Body of pancreas (tissue), 4 donors: ENCODE results near the gene TCP11L2.

Experiments used
- POLR2A ChIP-seq, 3 donors: fragments of 450-650 bp; IDR thresholded peaks; one replicate each; pipeline ENCODE4 v1.6.1; 2016; ENCODE audit warnings: antibody characterized with exemption in 3 of 3, mild to moderate bottlenecking in 2 of 3
- TF ChIP-seq, protein P1 (sequence below), 7 experiments: fragments of 450-650 bp in 4 of 7; fragments of 200-600 bp in 3 of 7; sonication (generic) in 3 of 7; IDR thresholded peaks; one replicate each; pipeline ENCODE4 v1.5.1; 2016 to 2019; ENCODE audit warnings: antibody characterized with exemption in 7 of 7

DNA sequence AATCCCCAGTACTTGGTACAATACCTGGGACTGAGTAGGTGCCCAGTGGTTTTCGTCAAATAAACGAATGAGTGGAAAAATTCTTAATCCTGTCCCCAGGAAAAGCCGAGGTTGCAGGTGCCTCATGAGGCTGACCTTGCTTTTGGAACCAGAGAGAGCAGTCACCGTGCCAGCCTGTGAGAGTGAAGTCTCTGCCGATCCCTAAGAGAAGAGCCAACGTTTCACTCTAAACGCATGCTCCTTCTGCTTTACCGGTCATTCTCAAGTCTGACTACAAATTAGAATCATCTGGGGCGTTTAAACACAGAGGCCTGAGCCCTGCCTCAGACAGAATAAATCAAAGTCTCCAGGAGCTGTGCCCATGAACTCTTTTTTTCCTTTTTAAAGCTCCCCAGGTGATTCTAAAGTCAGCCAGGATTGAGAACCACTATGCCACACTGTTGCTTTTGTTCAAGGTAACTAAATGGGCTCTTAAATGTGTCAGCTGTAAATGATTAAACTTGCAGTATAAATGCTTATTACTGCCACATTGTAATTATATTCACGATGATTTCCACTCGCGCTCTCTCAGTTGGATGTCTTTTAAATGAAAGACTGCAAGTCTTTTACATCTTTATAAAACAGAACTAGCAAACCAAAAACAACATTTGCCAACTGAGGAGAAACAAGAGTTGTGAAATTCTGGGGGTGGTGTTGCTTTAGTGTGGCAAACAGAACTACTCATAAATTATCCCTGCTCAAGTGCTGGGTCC, 26.9 kb downstream of the TCP11L2 start:
- TF ChIP-seq, protein P1, sequence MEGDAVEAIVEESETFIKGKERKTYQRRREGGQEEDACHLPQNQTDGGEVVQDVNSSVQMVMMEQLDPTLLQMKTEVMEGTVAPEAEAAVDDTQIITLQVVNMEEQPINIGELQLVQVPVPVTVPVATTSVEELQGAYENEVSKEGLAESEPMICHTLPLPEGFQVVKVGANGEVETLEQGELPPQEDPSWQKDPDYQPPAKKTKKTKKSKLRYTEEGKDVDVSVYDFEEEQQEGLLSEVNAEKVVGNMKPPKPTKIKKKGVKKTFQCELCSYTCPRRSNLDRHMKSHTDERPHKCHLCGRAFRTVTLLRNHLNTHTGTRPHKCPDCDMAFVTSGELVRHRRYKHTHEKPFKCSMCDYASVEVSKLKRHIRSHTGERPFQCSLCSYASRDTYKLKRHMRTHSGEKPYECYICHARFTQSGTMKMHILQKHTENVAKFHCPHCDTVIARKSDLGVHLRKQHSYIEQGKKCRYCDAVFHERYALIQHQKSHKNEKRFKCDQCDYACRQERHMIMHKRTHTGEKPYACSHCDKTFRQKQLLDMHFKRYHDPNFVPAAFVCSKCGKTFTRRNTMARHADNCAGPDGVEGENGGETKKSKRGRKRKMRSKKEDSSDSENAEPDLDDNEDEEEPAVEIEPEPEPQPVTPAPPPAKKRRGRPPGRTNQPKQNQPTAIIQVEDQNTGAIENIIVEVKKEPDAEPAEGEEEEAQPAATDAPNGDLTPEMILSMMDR (IDR thresholded peaks at IDR 0.05), result no peak
- no peak for TF ChIP-seq POLR2A (IDR thresholded peaks at IDR 0.05)
